Measurements from ENCODE around the gene CTDP1. TPM values are rescaled to one million over a fixed set of nuclear protein-coding genes. Genes with fewer than 3 reads are reported as not detected.

The CTDP1 gene
- total and polyA plus RNA-seq, 7 experiments from 2014 or later = 11.6 to 75.3 (median 41.2) TPM

GRCh38 chr18:79658366-79658765 is 21.2 kb upstream of the CTDP1 start:
- peaks cover 0 to 11% (median 4%) of the 10 kb centered on the region in 11 donors for H3K9me3 Mint-ChIP-seq
- POLR2A ChIA-PET = no interaction called here
- no peaks in the 10 kb centered on the region for H3K9me3 ChIP-seq (ENCODE audit: control insufficient read depth in 2 of 3, low read length in 3 of 3)
- intact Hi-C loops (cut with micrococcal nuclease) = no loop called here
- no peaks in the 10 kb centered on the region for H3K4me1 ChIP-seq (ENCODE audit: control insufficient read depth in 2 of 2, insufficient read depth in 2 of 2, low read length in 2 of 2)
- H3K36me3 ChIP-seq (ENCODE audit: control insufficient read depth in 2 of 3, insufficient read depth in 3 of 3, low read length in 3 of 3) = no peaks in the 10 kb centered on the region
- no peaks in the 10 kb centered on the region for H3K4me1 Mint-ChIP-seq
- H3K27ac Mint-ChIP-seq = no peak overlapping the region
- no peak overlapping the region for H3K27ac ChIP-seq (ENCODE audit: low read depth, low read length)
- no peak overlapping the region for H3K4me3 Mint-ChIP-seq
- H3K4me3 ChIP-seq (ENCODE audit: low read length) = no peak overlapping the region
- ATAC-seq (no peak), DNase-seq (no peak)
- H3K36me3 Mint-ChIP-seq = peaks cover 0 to 3% (median 1%) of the 10 kb centered on the region in 5 donors
- CTCF ChIA-PET = no interaction called here
- H3K27me3 Mint-ChIP-seq = peaks cover 0 to 32% (median 6%) of the 10 kb centered on the region in 5 donors
- H3K27me3 ChIP-seq (ENCODE audit: control insufficient read depth in 2 of 2, insufficient read depth in 2 of 2, low read length in 2 of 2) = no peaks in the 10 kb centered on the region

GRCh38 chr18:79659733-79660132 is 19.9 kb upstream of the CTDP1 start:
- Mint-ChIP-seq H3K4me1 (no peaks in the 10 kb centered on the region), H3K27ac (no peak overlapping the region), H3K9me3 (peaks cover 0 to 11% (median 4%) of the 10 kb centered on the region in 11 donors), H3K4me3 (no peak overlapping the region), H3K27me3 (peaks cover 0 to 26% (median 6%) of the 10 kb centered on the region in 5 donors), H3K36me3 (peaks cover 0 to 3% (median 1%) of the 10 kb centered on the region in 5 donors)
- DNase-seq = no peak
- Histone ChIP-seq H3K27me3 (ENCODE audit: control insufficient read depth in 2 of 2, insufficient read depth in 2 of 2, low read length in 2 of 2) (no peaks in the 10 kb centered on the region), H3K4me3 (ENCODE audit: low read length) (no peak overlapping the region), H3K9me3 (ENCODE audit: control insufficient read depth in 2 of 3, low read length in 3 of 3) (no peaks in the 10 kb centered on the region), H3K4me1 (ENCODE audit: control insufficient read depth in 2 of 2, insufficient read depth in 2 of 2, low read length in 2 of 2) (no peaks in the 10 kb centered on the region), H3K36me3 (ENCODE audit: control insufficient read depth in 2 of 3, insufficient read depth in 3 of 3, low read length in 3 of 3) (no peaks in the 10 kb centered on the region), H3K27ac (ENCODE audit: low read depth, low read length) (no peak overlapping the region)
- ATAC-seq = no peak
- intact Hi-C loops (cut with micrococcal nuclease) = no loop called here
- POLR2A ChIA-PET = no interaction called here
- CTCF ChIA-PET = no interaction called here

GRCh38 chr18:79662034-79662433 is 17.6 kb upstream of the CTDP1 start:
- Mint-ChIP-seq H3K4me3 (no peak overlapping the region), H3K4me1 (no peaks in the 10 kb centered on the region), H3K36me3 (peaks cover 0 to 3% (median 0%) of the 10 kb centered on the region in 5 donors), H3K27me3 (peaks cover 0 to 23% (median 6%) of the 10 kb centered on the region in 5 donors), H3K9me3 (no peaks in the 10 kb centered on the region), H3K27ac (no peak overlapping the region)
- CTCF ChIA-PET = no interaction called here
- no peaks in the 10 kb centered on the region for H3K27me3 ChIP-seq (ENCODE audit: control insufficient read depth in 2 of 2, insufficient read depth in 2 of 2, low read length in 2 of 2)
- DNase-seq (no peak), ATAC-seq (no peak)
- H3K27ac ChIP-seq (ENCODE audit: low read depth, low read length) = no peak overlapping the region
- H3K9me3 ChIP-seq (ENCODE audit: control insufficient read depth in 2 of 3, low read length in 3 of 3) = no peaks in the 10 kb centered on the region
- H3K4me3 ChIP-seq (ENCODE audit: low read length) = no peak overlapping the region
- H3K36me3 ChIP-seq (ENCODE audit: control insufficient read depth in 2 of 3, insufficient read depth in 3 of 3, low read length in 3 of 3) = no peaks in the 10 kb centered on the region
- H3K4me1 ChIP-seq (ENCODE audit: control insufficient read depth in 2 of 2, insufficient read depth in 2 of 2, low read length in 2 of 2) = no peaks in the 10 kb centered on the region
- POLR2A ChIA-PET = no interaction called here
- intact Hi-C loops (cut with micrococcal nuclease) = no loop called here

- H3K27me3 Mint-ChIP-seq = peaks cover 0 to 25% (median 6%) of the 10 kb centered on the region in 5 donors
- peaks cover 0 to 3% (median 0%) of the 10 kb centered on the region in 5 donors for H3K36me3 Mint-ChIP-seq
- intact Hi-C loops (cut with micrococcal nuclease) = no loop called here
- Histone ChIP-seq H3K36me3 (ENCODE audit: control insufficient read depth in 2 of 3, insufficient read depth in 3 of 3, low read length in 3 of 3) (no peaks in the 10 kb centered on the region), H3K9me3 (ENCODE audit: control insufficient read depth in 2 of 3, low read length in 3 of 3) (no peaks in the 10 kb centered on the region), H3K4me1 (ENCODE audit: control insufficient read depth in 2 of 2, insufficient read depth in 2 of 2, low read length in 2 of 2) (no peaks in the 10 kb centered on the region), H3K27ac (ENCODE audit: low read depth, low read length) (no peak overlapping the region), H3K27me3 (ENCODE audit: control insufficient read depth in 2 of 2, insufficient read depth in 2 of 2, low read length in 2 of 2) (no peaks in the 10 kb centered on the region), H3K4me3 (ENCODE audit: low read length) (no peak overlapping the region)
- H3K4me3 Mint-ChIP-seq = no peak overlapping the region
- ChIA-PET CTCF (no interaction called here), POLR2A (no interaction called here)
- DNase-seq = no peak
- no peaks in the 10 kb centered on the region for H3K4me1 Mint-ChIP-seq
- ATAC-seq = no peak
- H3K27ac Mint-ChIP-seq = no peak overlapping the region
- H3K9me3 Mint-ChIP-seq = no peaks in the 10 kb centered on the region
Observed at GRCh38 chr18:79662439-79662838, 17.2 kb upstream of the CTDP1 start.

GRCh38 chr18:79664525-79665125 is 15.0 kb upstream of the CTDP1 start:
- H3K9me3 ChIP-seq (ENCODE audit: control insufficient read depth in 2 of 3, low read length in 3 of 3) = no peaks in the 10 kb centered on the region
- Mint-ChIP-seq H3K27ac (no peak overlapping the region), H3K36me3 (no peaks in the 10 kb centered on the region), H3K4me3 (no peak overlapping the region), H3K27me3 (peaks cover 0 to 25% (median 4%) of the 10 kb centered on the region in 5 donors), H3K9me3 (peaks cover 0 to 1% (median 0%) of the 10 kb centered on the region in 11 donors), H3K4me1 (no peaks in the 10 kb centered on the region)
- H3K36me3 ChIP-seq (ENCODE audit: control insufficient read depth in 2 of 3, insufficient read depth in 3 of 3, low read length in 3 of 3) = no peaks in the 10 kb centered on the region
- no peaks in the 10 kb centered on the region for H3K4me1 ChIP-seq (ENCODE audit: control insufficient read depth in 2 of 2, insufficient read depth in 2 of 2, low read length in 2 of 2)
- no peak overlapping the region for H3K27ac ChIP-seq (ENCODE audit: low read depth, low read length)
- ChIA-PET POLR2A (no interaction called here), CTCF (no interaction called here)
- no peak for DNase-seq
- intact Hi-C loops (cut with micrococcal nuclease) = no loop called here
- no peaks in the 10 kb centered on the region for H3K27me3 ChIP-seq (ENCODE audit: control insufficient read depth in 2 of 2, insufficient read depth in 2 of 2, low read length in 2 of 2)
- no peak for ATAC-seq
- H3K4me3 ChIP-seq (ENCODE audit: low read length) = no peak overlapping the region

- intact Hi-C loops (cut with micrococcal nuclease) = no loop called here
- Mint-ChIP-seq H3K9me3 (peaks cover 0 to 4% (median 0%) of the 10 kb centered on the region in 11 donors), H3K4me1 (peaks cover 0 to 5% (median 0%) of the 10 kb centered on the region in 7 donors), H3K36me3 (peaks cover 0 to 10% (median 4%) of the 10 kb centered on the region in 5 donors), H3K4me3 (no peak overlapping the region), H3K27ac (no peak overlapping the region), H3K27me3 (peaks cover 0 to 10% (median 0%) of the 10 kb centered on the region in 5 donors)
- peaks cover 0 to 3% (median 0%) of the 10 kb centered on the region in 3 experiments for H3K36me3 ChIP-seq (ENCODE audit: control insufficient read depth in 2 of 3, insufficient read depth in 3 of 3, low read length in 3 of 3)
- no peaks in the 10 kb centered on the region for H3K27me3 ChIP-seq (ENCODE audit: control insufficient read depth in 2 of 2, insufficient read depth in 2 of 2, low read length in 2 of 2)
- no peaks in the 10 kb centered on the region for H3K4me1 ChIP-seq (ENCODE audit: control insufficient read depth in 2 of 2, insufficient read depth in 2 of 2, low read length in 2 of 2)
- H3K4me3 ChIP-seq (ENCODE audit: low read length) = no peak overlapping the region
- H3K9me3 ChIP-seq (ENCODE audit: control insufficient read depth in 2 of 3, low read length in 3 of 3) = no peaks in the 10 kb centered on the region
- no peak overlapping the region for H3K27ac ChIP-seq (ENCODE audit: low read depth, low read length)
- no peak for DNase-seq
- CTCF ChIA-PET = no interaction called here
- POLR2A ChIA-PET = interaction anchor here (0.7 kb wide), 1 partner anchor 261 kb away, joined by 4 read pairs; no protein-coding TSS in a partner anchor
- ATAC-seq = no peak
Observed at GRCh38 chr18:79668203-79668602, 11.4 kb upstream of the CTDP1 start.

Measured in naive thymus-derived CD4-positive, alpha-beta T cell (primary cell).